Measurements from ENCODE around the gene NCOA3. TPM values are rescaled to one million over a fixed set of nuclear protein-coding genes. Genes with fewer than 3 reads are reported as not detected.

The NCOA3 gene
- total and polyA plus RNA-seq, 7 donors: 11.9 to 56.9 (median 18.1) TPM

DNA sequence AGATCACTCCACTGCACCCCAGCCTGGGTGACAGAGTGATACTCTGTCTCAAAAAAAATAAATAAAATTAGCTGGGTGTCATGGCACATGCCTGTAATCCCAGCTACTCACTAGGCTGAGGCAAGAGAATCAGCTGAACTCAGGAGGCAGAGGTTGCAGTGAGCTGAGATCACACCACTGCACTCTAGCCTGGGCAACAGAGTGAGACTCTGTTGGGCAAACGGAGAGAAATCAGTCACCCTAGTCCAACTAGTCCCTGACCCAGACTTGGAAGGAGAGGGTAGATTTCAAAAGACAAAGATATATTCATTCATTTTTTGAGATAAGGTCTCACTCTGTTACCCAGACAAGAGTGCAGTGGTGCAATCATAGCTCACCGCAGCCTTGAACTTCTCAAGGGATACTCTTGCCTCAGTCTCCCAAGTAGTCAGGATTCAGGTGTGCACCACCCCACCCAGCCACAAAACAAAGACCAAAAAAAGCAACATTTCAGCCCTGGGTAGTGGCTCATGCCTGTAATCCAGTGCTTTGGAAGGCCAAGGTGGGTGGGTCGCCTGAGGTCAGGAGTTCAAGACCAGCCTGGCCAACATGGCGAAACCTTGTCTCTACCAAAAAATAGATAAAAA, 26.2 kb upstream of the NCOA3 start:
- H3K4me3 ChIP-seq: no peak overlapping the region
- H3K27me3 ChIP-seq (ENCODE audit: insufficient read depth in 3 of 3, low read length in 2 of 3): no peaks in the 10 kb centered on the region
- H3K4me1 ChIP-seq: no peaks in the 10 kb centered on the region
- ATAC-seq: no peak
- H3K9me3 ChIP-seq: no peaks in the 10 kb centered on the region
- intact Hi-C loops (cut with DNase I): no loop called here
- no peak for TF ChIP-seq CTCF (IDR thresholded peaks at IDR 0.05)
- no peaks in the 10 kb centered on the region for H3K36me3 ChIP-seq (ENCODE audit: insufficient read depth in 1 of 2, low read depth in 1 of 2)
- no peak for DNase-seq
- 93 to 95% (median 94%) methylated on average over 4 of the region's 4 CpGs for WGBS, 3 donors
- no peak overlapping the region for H3K27ac ChIP-seq

DNA sequence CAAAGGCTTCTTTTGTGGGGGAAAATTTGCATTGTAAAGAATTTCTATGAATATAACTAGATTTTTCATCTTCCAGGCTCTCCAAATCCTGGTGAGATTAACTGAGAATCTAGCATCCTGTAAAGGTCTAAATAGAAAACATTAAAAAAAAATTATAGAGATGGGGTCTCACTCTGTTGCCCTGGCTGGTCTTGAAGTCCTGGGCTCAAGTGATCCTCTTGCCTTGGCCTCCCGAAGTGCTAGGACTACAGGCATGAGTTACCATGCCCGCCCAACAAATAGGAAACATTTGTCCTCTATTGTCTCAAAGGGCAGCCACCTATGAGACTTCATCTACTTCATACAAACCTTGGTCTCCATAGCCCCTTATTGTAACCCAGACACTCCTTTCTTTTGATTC, 25.2 kb upstream of the NCOA3 start:
- ATAC-seq: no peak
- H3K9me3 ChIP-seq: no peaks in the 10 kb centered on the region
- H3K27ac ChIP-seq: no peak overlapping the region
- H3K4me3 ChIP-seq: no peak overlapping the region
- no peak for TF ChIP-seq CTCF (IDR thresholded peaks at IDR 0.05)
- no peaks in the 10 kb centered on the region for H3K4me1 ChIP-seq
- DNase-seq: no peak
- WGBS, 3 donors: 96 to 100% (median 98%) methylated on average over 2 of the region's 2 CpGs
- H3K27me3 ChIP-seq (ENCODE audit: insufficient read depth in 3 of 3, low read length in 2 of 3): no peaks in the 10 kb centered on the region
- H3K36me3 ChIP-seq (ENCODE audit: insufficient read depth in 1 of 2, low read depth in 1 of 2): no peaks in the 10 kb centered on the region
- intact Hi-C loops (cut with DNase I): no loop called here

DNA sequence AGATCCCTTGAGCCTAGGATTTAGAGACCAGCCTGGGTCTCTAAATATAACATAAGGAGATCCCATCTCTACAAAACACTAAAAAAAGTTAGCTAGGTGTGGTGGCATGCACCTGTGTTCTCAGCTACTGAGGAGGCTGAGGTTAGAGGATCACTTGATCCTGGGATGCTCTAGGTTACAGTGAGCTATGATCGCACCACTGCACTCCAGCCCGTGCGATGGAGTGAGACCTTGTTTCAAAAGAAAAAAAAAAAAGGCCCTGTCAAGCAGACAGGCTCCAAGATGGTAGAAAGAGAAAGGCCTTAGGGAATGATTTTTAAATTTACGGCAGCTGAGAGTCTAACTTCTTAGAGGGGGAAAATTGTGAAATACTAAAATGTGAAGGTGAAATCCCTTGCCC, 22.6 kb upstream of the NCOA3 start:
- no peak overlapping the region for H3K4me3 ChIP-seq
- no peak for ATAC-seq
- WGBS, 3 donors: 89 to 94% (median 93%) methylated on average over 4 of the region's 4 CpGs
- intact Hi-C loops (cut with DNase I): no loop called here
- no peaks in the 10 kb centered on the region for H3K4me1 ChIP-seq
- H3K9me3 ChIP-seq: no peaks in the 10 kb centered on the region
- H3K27ac ChIP-seq: no peak overlapping the region
- H3K27me3 ChIP-seq (ENCODE audit: insufficient read depth in 3 of 3, low read length in 2 of 3): no peaks in the 10 kb centered on the region
- no peak for TF ChIP-seq CTCF (IDR thresholded peaks at IDR 0.05)
- no peaks in the 10 kb centered on the region for H3K36me3 ChIP-seq (ENCODE audit: insufficient read depth in 1 of 2, low read depth in 1 of 2)
- DNase-seq: no peak

- DNase-seq (no peak), ATAC-seq (no peak)
- Histone ChIP-seq H3K4me1 (no peaks in the 10 kb centered on the region), H3K4me3 (no peak overlapping the region), H3K27ac (no peak overlapping the region), H3K36me3 (ENCODE audit: insufficient read depth in 1 of 2, low read depth in 1 of 2) (no peaks in the 10 kb centered on the region), H3K9me3 (no peaks in the 10 kb centered on the region), H3K27me3 (ENCODE audit: insufficient read depth in 3 of 3, low read length in 2 of 3) (no peaks in the 10 kb centered on the region)
- intact Hi-C loops (cut with DNase I): no loop called here
- TF ChIP-seq CTCF (IDR thresholded peaks at IDR 0.05): no peak
These were observed 22.2 kb upstream of the NCOA3 start for GRCh38 chr20:47479506-47479905.

- Histone ChIP-seq H3K27ac (no peak overlapping the region), H3K4me3 (no peak overlapping the region), H3K9me3 (no peaks in the 10 kb centered on the region), H3K4me1 (no peaks in the 10 kb centered on the region), H3K27me3 (ENCODE audit: insufficient read depth in 3 of 3, low read length in 2 of 3) (no peaks in the 10 kb centered on the region), H3K36me3 (ENCODE audit: insufficient read depth in 1 of 2, low read depth in 1 of 2) (no peaks in the 10 kb centered on the region)
- TF ChIP-seq CTCF (IDR thresholded peaks at IDR 0.05): no peak
- DNase-seq (no peak), ATAC-seq (no peak)
- intact Hi-C loops (cut with DNase I): no loop called here
- WGBS, 3 donors: 85 to 88% (median 86%) methylated on average over 6 of the region's 6 CpGs
These were observed 21.4 kb upstream of the NCOA3 start for GRCh38 chr20:47480239-47480638.

All from psoas muscle (tissue), 8 donors.